NOMO-1 treated with dmso at 0.1 percent for 144 hours (cell line): ENCODE results near the gene BTN2A1.
"Not testable (repeated sequence)": the region's sequence is repeated elsewhere in the genome, so short reads cannot be mapped to it uniquely, and the experiment has no call there.

Experiments
- DNase-seq: peaks from one replicate; lab custom pipeline; 2025; ENCODE audit not compliant: unreplicated experiment; lab: John Stamatoyannopoulos, UW

The BTN2A1 gene

DNA sequence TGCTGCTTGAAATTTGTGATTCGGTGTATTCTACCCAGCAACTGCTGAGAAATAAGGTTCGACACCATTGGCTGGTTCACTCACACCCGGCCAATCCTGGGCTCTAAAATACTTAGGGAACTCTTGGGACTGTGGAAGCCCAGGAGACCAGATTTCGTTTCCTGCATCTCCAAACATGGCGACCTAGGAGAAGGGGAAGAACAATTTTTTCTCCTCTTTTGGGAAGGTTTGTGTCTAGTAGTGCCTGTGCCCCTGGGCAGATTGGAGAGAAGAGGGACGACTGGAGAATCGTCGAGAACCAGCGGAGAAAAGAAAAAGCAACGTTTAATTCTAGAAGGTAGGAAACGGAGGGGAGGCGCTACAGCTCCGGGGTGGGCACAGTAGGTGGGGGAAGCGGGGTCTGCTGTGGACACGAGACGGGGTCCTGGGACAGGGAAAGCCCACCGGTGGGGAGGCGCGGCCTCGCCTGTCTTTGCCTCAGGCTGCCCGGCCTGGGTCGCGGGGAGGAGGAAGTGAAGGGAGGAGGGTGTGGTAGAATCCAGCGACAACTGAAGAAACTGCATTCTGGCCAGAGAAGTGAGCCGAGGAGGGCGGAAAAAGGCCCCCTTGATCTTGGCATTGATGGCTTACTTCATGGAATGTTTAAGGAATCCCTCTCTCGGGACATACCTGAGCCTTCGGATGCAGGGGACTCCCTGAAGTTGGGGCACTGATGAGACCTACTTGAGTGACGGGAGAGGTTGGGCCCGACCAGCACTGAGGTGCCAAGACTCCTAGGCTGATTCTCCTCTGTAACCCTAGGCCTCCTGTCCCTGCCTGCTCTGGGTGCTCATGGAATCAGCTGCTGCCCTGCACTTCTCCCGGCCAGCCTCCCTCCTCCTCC lies at the start of gene BTN2A1:
TSS of gene BTN2A1 (plus strand) at position 150 of the 883 bp plus-strand sequence. CDS start at position 832, 682 bp downstream.
- DNase-seq = peak; percentile 86

DNA sequence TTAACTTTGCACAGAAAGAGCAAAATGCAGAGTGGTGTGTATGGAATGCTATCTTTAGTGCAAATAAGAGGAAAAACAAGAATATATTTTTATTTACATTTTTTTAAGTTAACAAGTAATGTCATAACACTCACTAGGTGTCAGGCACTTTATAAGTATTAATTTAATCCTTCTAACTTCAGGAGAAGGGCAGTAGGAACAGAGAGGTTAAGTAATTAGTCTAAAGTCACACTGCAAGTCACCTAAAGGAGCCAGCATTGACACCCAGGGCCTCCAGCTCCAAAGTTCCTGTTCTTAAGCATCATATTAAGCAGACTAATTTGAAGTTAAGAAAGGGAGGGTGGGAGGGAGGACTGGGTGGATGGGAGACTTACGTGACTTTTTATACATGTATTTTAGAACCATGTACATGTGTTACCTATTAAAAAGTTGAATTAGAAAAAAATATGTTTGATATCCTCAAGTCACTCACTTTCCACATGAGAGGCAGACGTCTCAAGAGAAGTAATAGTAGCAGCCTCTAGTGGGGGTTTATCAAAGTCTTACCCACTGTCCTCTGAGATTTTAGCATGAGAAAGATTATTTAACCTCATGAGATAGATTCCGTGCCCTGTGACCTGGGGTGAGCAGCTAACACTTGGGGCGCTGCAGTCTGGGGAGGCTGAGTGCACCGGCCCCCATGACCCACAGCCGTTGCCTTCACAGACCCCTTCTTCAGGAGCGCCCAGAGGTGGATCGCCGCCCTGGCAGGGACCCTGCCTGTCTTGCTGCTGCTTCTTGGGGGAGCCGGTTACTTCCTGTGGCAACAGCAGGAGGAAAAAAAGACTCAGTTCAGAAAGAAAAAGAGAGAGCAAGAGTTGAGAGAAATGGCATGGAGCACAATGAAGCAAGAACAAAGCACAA lies 48.7 kb upstream of the BTN2A1 start:
- no peak for DNase-seq

DNA sequence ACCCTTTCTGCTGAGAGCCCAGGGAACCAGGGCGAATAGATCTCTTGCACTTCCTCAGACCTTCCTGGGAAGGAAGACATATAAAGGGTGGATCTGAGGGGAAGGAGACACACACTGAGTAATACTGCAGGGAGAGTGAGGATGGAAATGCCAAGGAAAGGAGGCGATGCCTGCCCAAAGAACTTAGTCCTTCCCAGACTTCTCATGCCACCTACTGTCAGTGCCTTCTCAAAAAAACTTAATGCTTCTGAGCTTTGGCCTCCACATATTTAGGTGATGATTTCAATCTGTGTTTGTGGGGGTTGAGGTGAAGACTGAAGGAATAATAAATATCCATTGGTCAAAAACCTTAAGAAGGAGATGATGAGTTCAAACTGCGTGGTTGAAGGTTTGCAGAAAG lies 46.0 kb upstream of the BTN2A1 start:
- DNase-seq = no peak

DNA sequence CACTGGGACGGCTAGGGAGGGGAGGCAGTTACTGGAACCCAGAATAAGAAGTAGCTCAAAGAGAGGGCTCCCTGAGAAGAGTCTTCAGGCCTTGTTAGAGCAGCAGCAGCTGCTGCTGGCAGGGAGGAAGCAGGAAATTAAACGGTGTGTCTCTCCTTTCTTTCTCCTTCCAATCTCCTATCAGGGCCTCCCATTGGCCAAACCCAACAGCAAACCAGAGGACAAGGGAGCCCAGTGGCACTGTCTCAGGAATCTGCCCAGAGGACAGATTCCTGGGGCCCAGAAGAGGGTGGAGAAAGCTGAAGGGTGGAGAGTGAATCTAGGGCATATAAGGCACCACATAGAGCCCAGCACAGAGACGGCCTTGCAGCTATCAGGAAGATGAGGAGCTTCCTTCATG lies 45.5 kb upstream of the BTN2A1 start:
- no peak for DNase-seq

DNA sequence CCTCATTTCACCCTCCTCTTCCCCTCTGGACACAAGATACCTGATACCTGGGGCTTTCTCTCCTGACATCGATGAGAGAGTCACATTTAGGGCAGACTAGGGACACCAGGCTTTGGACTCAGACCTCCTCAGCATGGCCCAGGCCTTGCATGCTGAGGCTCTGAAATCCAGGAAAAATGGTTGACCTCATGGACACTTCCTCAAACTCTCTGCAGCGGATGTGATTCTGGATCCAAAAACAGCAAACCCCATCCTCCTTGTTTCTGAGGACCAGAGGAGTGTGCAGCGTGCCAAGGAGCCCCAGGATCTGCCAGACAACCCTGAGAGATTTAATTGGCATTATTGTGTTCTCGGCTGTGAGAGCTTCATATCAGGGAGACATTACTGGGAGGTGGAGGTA lies 44.8 kb upstream of the BTN2A1 start:
- no peak for DNase-seq

DNA sequence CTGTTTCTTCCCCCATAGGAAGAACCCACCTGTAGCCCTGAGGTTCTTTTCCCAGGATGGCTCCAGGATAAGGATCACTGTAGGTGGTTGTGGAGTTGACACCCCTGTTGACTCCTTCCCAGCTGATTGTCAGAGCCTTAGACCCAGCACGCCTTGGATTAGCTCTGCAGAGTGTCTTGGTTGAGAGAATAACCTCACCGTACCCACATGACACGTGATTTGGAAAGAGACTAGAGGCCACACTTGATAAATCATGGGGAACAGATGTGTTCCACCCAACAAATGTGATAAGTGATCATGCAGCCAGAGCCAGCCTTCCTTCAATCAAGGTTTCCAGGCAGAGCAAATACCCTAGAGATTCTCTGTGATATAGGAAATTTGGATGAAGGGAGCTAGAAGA lies 43.5 kb upstream of the BTN2A1 start:
- DNase-seq = no peak

DNA sequence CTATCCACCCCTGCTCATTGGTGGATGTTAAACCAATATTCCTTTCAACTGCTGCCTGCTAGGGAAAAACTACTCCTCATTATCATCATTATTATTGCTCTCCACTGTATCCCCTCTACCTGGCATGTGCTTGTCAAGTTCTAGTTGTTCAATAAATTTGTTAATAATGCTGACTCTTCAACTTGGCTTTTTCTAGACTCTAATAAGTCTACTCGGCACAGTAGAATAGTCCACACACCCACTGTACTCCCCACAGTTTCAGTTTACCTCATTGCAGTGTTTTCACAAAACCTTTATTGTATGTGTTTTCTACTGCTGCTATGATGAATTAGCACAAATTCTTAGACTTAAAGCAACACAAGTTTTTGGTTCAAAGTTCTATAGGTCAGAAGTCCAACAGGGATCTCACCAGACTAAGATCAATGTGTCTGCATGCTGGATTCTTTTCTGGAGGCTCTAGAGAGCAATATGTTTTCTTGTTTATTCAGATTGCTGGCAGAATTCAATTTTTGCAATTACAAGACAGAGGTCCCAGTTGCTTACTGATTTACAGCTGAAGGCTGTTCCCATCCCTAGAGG lies 42.6 kb upstream of the BTN2A1 start:
- DNase-seq = no peak

DNA sequence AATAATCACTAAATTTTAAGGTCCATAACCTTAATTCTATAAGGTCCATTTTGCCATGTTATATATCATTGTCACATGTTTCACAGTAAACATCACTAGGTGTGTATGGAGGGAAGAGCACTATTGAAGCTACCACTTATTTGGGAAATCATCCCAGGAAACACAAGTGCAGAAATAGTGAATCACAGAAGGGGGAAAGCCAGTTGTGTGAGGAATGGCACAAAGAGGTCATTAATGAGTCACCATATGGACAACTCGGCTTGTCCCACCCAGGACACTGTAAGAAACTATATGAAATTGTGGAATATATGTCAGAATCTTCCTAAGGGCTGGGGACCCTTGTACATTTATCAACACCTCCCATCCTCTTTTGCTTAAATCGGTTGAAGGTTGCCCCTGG lies 42.0 kb upstream of the BTN2A1 start:
- no peak for DNase-seq

DNA sequence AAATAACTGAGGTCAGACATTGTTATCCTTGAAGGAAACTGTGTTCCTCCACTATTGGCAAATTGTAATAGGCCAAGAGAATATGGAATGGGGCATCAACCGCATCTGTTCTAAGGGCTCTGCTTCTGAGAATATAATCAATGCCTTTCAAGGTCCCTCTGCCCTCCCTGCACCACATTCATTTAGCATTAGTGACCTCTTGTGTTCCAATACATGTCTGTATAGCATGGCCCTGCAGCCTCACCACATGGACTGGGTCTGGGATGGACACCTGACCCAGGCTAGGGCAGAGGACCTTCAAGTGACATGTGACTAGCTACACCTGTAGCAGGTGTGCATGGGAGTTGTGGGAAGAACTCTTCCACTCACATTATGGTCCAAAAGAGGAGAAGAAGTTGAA lies 41.5 kb upstream of the BTN2A1 start:
- no peak for DNase-seq

DNA sequence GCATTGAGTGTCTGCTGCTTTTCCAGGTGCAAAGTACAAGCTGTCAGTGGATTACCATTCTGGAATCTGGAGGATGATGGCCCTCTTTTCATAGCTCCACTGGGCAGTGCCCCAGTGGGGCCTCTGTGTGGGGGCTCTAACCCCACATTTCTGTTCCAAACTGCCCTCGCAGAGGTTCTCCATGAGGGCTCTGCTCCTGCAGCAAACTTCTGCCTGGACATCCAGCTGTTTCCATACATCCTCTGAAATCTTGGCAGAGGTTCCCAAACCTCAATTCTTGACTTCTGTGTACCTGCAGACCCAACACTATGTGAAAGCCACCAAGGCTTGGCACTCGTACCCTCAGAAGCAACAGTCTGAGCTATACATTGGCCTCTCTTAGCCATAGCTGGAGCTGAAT lies 39.7 kb upstream of the BTN2A1 start:
- DNase-seq = not testable (repeated sequence)

DNA sequence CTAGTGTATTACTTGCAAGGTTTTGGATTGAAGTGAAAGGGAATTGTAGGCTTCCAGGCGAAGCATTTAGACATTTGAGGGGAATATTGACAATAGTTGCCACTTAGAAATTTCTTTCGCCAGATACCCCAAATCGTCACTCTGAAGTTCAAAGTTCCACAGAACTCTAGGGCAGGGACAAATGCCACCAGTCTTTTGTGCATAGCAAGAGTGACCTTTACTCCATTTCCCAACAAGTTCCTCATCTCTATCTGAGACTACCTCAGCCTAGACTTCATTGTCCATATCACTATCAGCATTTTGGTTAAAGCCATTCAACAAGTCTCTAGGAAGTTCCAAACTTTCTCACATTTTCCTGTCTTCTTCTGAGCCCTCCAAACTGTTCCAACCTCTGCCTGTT lies 39.0 kb upstream of the BTN2A1 start:
- not testable (repeated sequence) for DNase-seq

DNA sequence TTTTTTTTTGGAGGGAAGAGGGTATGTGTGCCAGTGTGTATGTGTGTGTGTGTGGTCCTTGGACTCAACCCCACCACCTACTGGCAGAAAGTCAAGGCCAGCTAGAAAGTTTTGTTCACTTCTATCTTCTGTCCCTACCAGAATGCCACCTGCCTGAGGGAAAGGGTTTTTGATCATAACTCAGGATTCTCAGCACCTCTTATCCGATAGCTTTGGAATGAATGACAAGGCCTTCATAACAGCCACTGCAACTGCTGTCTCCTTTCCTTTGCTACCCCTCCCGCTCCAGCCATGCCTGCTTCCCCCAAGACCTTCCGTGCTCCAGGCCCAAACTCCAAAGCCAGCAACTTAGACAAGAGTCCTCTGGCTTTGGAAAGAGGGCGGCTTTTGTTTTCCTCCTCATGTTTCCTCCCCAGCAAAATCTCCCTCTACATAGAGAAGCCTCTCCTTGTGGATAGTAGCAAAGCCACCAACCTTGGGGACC lies 37.0 kb upstream of the BTN2A1 start:
- DNase-seq = peak; percentile 6

DNA sequence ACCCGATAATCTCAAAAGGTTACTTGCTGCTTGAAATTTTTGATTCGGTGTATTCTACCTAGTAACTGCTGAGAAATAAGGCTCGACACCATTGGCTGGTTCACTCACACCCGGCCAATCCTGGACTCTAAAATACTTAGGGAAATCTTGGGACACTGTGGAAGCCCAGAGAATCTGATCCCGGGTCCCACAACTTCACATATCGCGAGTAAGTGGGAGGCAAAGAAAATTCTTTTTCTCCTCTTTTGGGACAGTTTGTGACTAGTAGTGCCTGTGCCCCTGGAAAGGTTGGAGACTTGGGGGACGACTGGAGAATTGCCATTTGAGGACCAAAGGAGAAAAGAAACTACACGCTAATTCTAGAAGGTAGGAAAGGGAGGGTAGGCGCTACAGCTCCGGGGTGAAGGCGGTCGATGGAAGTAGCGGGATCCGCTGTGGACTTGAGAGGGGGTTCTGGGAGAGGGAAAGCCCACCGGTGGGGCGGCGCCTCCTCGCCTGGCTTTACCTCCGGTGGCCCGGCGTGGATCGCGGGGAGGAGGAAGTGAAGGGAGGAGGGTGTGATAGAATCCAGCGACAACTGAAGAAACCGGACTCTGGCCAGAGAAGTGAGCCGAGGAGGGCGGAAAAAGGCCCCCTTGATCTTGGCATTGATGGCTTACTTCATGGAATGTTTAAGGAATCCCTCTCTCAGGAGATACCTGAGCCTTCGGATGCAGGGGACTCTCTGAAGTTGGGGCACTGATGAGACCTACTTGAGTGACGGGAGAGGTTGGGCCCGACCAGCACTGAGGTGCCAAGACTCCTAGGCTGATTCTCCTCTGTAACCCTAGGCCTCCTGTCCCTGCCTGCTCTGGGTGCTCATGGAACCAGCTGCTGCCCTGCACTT lies 36.3 kb upstream of the BTN2A1 start:
- DNase-seq = peak; percentile 63

DNA sequence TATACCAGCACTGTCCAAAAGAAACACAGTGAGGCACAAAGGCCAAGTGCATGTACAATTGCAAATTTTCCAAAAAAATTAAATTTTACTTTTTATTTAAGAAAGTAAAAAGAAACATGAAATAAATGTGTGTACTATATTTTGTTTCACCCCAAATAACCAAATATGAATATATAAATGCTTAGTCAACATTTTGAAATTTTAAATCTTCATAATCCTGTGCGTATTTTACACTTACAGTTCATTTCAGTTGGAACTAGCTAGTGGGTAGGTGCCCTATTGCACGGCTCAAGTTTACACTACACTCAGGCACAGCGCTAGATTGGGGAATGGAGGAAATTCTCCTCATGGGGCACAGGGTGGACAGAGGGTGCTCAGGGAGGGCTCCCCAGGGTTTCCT lies 35.4 kb upstream of the BTN2A1 start:
- DNase-seq = no peak

DNA sequence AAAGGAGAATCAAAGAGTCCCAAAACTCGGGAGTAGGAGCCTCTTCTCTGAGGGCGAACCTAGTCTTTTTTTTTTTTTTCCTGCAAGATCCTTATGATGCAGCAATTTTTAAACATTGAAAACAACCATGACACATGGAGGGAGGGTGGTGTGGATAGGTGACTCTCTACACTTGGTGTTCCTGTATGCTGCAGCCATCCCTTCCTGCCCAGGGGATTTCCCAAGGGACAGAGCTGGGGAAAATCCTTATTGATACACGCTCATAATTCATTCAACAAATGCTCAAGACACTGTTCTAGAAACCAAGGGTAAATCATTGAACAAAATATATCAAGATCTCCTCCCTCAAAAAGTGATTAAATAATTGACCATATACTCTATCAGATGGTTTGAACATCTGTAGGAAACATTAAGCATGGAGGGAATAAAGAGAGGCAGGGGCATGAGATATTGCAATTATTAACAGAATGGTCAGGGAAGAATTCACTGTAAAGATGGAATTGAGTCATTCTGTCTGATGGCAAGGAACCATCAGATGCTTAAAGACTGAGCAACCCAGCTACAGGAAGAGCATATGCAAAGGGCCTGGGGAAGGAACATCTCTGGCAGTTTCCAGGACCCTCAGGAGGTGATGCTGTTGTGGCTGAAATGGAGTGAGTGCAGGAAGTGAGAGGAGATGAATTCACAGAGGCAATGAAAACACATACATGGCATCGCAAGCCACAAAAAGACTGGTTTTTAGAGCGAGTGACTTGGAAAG lies 30.9 kb upstream of the BTN2A1 start:
- no peak for DNase-seq

DNA sequence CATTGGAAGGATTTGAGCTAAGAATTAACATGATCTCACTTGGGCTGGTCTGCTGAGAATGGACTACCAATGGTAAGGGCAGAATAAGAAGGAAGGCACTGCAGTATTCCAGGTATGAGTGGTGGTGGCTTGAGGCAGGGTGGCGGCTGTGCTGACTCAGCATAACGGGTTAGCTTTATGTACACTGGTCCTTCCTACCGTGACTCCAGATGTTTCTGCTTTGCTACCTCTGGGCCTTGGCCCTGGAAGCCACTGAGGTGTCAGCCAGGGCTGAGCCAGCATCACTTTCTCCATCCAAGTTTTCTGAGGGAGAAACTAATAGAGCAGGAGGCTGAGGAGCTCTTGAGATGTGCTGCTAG lies 30.3 kb upstream of the BTN2A1 start:
- no peak for DNase-seq

DNA sequence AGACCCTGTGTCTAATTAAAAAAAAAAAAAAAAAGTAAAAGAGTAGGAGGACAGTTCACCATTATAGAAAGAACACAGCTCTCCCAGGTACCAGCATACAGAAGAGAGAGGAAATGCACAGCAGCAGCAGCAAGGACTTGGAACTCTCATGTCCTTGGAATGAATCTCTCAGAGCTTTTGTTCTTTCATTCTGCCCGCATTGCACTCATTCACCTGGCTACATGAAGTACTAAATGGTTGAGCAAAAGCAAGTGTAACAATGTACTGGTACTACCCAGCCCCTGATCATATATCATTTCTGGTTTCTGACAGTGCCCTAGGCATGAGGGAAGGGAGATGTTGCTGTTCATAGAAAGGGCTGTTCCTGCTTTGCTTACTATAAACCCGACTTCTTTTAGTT lies 29.5 kb upstream of the BTN2A1 start:
- DNase-seq = no peak

DNA sequence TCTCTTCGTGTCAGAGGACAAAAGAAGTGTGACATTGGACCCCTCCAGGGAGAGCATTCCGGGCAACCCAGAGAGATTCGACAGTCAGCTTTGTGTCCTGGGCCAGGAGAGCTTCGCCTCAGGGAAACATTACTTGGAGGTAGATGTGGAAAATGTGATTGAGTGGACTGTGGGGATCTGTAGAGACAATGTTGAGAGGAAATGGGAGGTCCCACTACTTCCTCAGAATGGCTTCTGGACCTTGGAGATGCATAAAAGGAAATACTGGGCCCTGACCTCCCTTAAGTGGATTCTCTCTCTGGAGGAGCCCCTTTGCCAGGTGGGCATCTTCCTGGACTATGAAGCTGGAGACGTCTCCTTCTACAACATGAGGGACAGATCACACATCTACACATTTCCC lies 27.0 kb upstream of the BTN2A1 start:
- DNase-seq = no peak

DNA sequence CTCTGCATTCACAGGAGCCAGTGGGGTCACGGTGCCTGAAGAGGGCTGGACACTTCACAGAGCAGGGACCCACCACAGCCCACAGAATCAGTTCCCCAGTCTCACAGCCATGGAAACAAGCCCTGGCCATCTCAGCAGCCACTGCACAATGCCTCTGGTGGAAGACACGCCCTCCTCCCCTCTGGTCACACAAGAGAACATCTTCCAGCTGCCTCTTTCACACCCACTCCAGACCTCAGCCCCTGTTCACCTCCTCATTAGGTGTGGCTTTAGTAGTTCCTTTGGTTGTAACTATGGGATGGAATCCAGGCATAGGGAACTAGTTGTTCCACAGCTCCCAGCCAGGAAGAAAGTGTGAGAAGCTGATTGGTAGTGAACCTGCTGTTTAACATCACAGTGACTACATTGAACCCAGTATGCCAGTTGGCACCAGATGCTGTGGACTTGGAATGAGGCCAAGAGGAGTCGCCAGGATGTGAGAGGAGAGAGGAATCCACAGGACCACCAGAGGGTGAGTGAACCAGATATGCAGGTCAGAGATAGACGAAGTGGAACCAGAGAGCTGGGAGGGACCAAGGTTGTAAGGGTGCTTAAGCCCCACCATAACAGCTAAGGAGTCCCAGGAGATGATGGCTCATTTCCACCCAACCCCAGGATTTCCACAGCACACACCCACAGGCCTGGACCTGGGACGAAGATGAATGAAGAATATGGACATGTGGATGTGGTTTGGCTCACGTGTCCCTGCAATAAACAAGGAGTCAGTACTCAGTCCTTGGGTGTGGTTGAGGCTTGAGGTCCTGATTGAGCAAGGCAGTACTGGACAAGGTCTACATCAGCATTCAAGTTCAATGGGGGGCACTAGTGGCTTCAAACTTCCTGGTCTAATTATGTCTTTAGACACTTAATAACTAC lies 26.2 kb upstream of the BTN2A1 start:
- DNase-seq = no peak
